SK-N-SH treated with all-trans-retinoic acid at 6 μM for 48 hours (cell line): Measurements from ENCODE around the gene ITIH5.
"Not testable (repeated sequence)": the region's sequence is repeated elsewhere in the genome, so short reads cannot be mapped to it uniquely, and the experiment has no call there.

Experiments used
- ATAC-seq: fragments of 200-7000 bp; cut with Tn5 transposase; 3 replicates; pipeline ENCODE4 v1.9.1; 2020; ENCODE audit warnings: mild to moderate bottlenecking, moderate library complexity
- BACH2 ChIP-seq: fragments of 250-450 bp; sonication (Bioruptor Pico); IDR thresholded peaks from 2 replicates; pipeline ENCODE4 v1.9.0; 2021; ENCODE audit warnings: mild to moderate bottlenecking, borderline replicate concordance
- CSDC2 ChIP-seq: fragments of 250-450 bp; sonication (Bioruptor Pico); IDR thresholded peaks from 2 replicates; pipeline ENCODE4 v1.5.0; 2020; ENCODE audit warnings: mild to moderate bottlenecking, moderate library complexity
- ESRRG ChIP-seq: fragments of 250-450 bp; sonication (Bioruptor Pico); IDR thresholded peaks from 2 replicates; pipeline ENCODE4 v1.6.1; 2021; ENCODE audit warnings: mild to moderate bottlenecking
- GLIS3 ChIP-seq: fragments of 250-450 bp; sonication (Bioruptor Pico); IDR thresholded peaks from 2 replicates; pipeline ENCODE4 v1.5.0; 2020; ENCODE audit warnings: mild to moderate bottlenecking, moderate library complexity
- ISL1 ChIP-seq: fragments of 250-450 bp; sonication (Bioruptor Pico); IDR thresholded peaks from 2 replicates; pipeline ENCODE4 v2.1.2; 2022; ENCODE audit warnings: mild to moderate bottlenecking, moderate library complexity
- OSR1 ChIP-seq: fragments of 250-450 bp; sonication (Bioruptor Pico); IDR thresholded peaks from 2 replicates; pipeline ENCODE4 v1.8.0; 2022; ENCODE audit warnings: moderate library complexity, mild to moderate bottlenecking, inconsistent platforms
- PATZ1 ChIP-seq: fragments of 250-450 bp; sonication (Bioruptor Pico); IDR thresholded peaks from 2 replicates; pipeline ENCODE4 v1.8.0; 2020; ENCODE audit warnings: mild to moderate bottlenecking, moderate library complexity, borderline replicate concordance
- POU6F1 ChIP-seq: fragments of 250-450 bp; sonication (Bioruptor Pico); IDR thresholded peaks from 2 replicates; pipeline ENCODE4 v1.8.0; 2021; ENCODE audit warnings: low read depth, mild to moderate bottlenecking, moderate library complexity, borderline replicate concordance
- PPARA ChIP-seq: fragments of 250-450 bp; sonication (Bioruptor Pico); IDR thresholded peaks from 2 replicates; pipeline ENCODE4 v1.5.0; 2020; ENCODE audit warnings: mild to moderate bottlenecking, borderline replicate concordance
- RARB ChIP-seq: fragments of 250-450 bp; sonication (Bioruptor Pico); IDR thresholded peaks from 2 replicates; pipeline ENCODE4 v1.8.0; 2021; ENCODE audit warnings: mild to moderate bottlenecking, moderate library complexity
- SNAI2 ChIP-seq: fragments of 250-450 bp; sonication (Bioruptor Pico); IDR thresholded peaks from 2 replicates; pipeline ENCODE4 v1.5.0; 2020; ENCODE audit warnings: mild to moderate bottlenecking, moderate library complexity
- TCF4 ChIP-seq: fragments of 250-450 bp; sonication (Bioruptor Pico); IDR thresholded peaks from 2 replicates; pipeline ENCODE4 v1.8.0; 2021; ENCODE audit warnings: mild to moderate bottlenecking, moderate library complexity, borderline replicate concordance
- TOX ChIP-seq: fragments of 250-450 bp; sonication (Bioruptor Pico); IDR thresholded peaks from 2 replicates; pipeline ENCODE4 v1.8.0; 2021; ENCODE audit warnings: mild to moderate bottlenecking, moderate library complexity, borderline replicate concordance
- TSHZ2 ChIP-seq: fragments of 250-450 bp; sonication (Bioruptor Pico); IDR thresholded peaks from 2 replicates; pipeline ENCODE4 v1.5.0; 2020; ENCODE audit warnings: mild to moderate bottlenecking, moderate library complexity
- ZC3H10 ChIP-seq: fragments of 250-450 bp; sonication (Bioruptor Pico); IDR thresholded peaks from 2 replicates; pipeline ENCODE4 v1.5.1; 2021; ENCODE audit warnings: mild to moderate bottlenecking, moderate library complexity
- ZFP3 ChIP-seq: fragments of 250-450 bp; sonication (Bioruptor Pico); IDR thresholded peaks from 2 replicates; pipeline ENCODE4 v1.5.0; 2020; ENCODE audit warnings: mild to moderate bottlenecking, moderate library complexity
- ZFP30 ChIP-seq: fragments of 450-650 bp; formaldehyde crosslinking; IDR thresholded peaks from 2 replicates; pipeline ENCODE4 v1.5.0; 2022; ENCODE audit warnings: mild to moderate bottlenecking, moderate library complexity
- ZNF565 ChIP-seq: fragments of 450-650 bp; formaldehyde crosslinking; conservative IDR thresholded peaks from 2 replicates; pipeline ENCODE4 v1.5.0; 2020; ENCODE audit warnings: low read depth, mild to moderate bottlenecking, moderate library complexity
- ZNF70 ChIP-seq: fragments of 450-650 bp; formaldehyde crosslinking; IDR thresholded peaks from 2 replicates; pipeline ENCODE4 v1.5.0; 2020; ENCODE audit warnings: mild to moderate bottlenecking, moderate library complexity
- ZNF8 ChIP-seq: fragments of 450-650 bp; formaldehyde crosslinking; IDR thresholded peaks from 2 replicates; pipeline ENCODE4 v1.5.0; 2020; ENCODE audit warnings: mild to moderate bottlenecking, moderate library complexity
- TF ChIP-seq, protein P1 (sequence below): fragments of 250-450 bp; sonication (Bioruptor Pico); IDR thresholded peaks from 2 replicates; pipeline ENCODE4 v1.5.1; 2020; ENCODE audit warnings: low read depth, mild to moderate bottlenecking, moderate library complexity

Gene ITIH5

DNA sequence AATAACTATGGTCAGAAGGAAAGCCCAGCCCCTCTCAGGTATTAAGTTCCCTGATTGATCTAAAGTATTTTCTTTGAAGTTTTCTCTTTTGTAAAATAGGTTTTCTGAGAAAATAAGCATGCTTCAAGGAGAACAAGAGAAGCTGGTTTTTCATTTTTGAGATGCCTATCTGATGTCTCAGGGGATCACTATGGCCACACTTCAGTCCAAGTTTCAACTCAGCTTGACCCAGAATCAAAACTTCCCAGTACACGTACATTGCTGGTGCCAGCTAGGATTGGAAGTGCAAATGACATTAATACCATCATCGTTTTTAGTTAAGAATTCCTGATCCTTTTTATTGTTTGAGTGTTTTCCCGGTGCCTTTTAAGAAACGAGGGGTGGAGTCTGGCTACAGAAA is 7.2 kb downstream of the ITIH5 start:
- ATAC-seq = no peak
- TF ChIP-seq POU6F1 (CRISPR knock-in tag) = no peak
- no peak for TF ChIP-seq TCF4 (CRISPR knock-in tag)
- TF ChIP-seq OSR1 (CRISPR knock-in tag) = no peak
- no peak for TF ChIP-seq BACH2 (CRISPR knock-in tag)
- no peak for TF ChIP-seq ZFP3 (CRISPR knock-in tag)
- no peak for TF ChIP-seq TSHZ2
- no peak for TF ChIP-seq ZNF565 (CRISPR knock-in tag)
- TF ChIP-seq PPARA (CRISPR knock-in tag) = no peak
- no peak for TF ChIP-seq ESRRG (CRISPR knock-in tag)
- TF ChIP-seq GLIS3 (CRISPR knock-in tag) = no peak
- TF ChIP-seq ZNF70 (CRISPR knock-in tag) = no peak
- TF ChIP-seq, protein P1, sequence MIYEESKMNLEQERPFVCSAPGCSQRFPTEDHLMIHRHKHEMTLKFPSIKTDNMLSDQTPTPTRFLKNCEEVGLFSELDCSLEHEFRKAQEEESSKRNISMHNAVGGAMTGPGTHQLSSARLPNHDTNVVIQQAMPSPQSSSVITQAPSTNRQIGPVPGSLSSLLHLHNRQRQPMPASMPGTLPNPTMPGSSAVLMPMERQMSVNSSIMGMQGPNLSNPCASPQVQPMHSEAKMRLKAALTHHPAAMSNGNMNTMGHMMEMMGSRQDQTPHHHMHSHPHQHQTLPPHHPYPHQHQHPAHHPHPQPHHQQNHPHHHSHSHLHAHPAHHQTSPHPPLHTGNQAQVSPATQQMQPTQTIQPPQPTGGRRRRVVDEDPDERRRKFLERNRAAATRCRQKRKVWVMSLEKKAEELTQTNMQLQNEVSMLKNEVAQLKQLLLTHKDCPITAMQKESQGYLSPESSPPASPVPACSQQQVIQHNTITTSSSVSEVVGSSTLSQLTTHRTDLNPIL (CRISPR knock-in tag) = no peak
- TF ChIP-seq ZC3H10 (CRISPR knock-in tag) = no peak
- no peak for TF ChIP-seq ZFP30 (CRISPR knock-in tag)
- no peak for TF ChIP-seq ISL1

GRCh38 chr10:7657552-7657951 is 9.2 kb downstream of the ITIH5 start:
- ATAC-seq = no peak
- TF ChIP-seq ZC3H10 (CRISPR knock-in tag) (no peak), SNAI2 (CRISPR knock-in tag) (no peak), PATZ1 (no peak)

DNA sequence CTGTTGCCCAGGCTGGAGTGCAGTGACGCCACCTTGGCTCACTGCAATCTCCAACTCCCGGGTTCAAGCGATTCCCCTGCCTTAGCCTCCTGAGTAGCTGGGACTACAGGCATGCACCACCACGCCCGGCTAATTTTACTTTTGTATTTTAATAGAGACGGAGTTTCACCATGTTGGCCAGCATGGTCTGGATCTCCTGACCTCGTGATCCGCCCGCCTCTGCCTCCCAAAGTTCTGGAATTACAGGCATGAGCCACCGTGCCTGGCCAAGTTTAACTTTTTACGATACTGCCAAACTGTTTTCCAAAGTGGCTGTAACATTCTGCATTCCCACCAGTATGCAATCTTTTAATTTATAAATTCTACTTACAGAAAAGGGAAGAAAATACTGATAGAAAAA is 9.7 kb downstream of the ITIH5 start:
- ATAC-seq = not testable (repeated sequence)

GRCh38 chr10:7651853-7652470 is 14.8 kb downstream of the ITIH5 start:
- ATAC-seq = no peak
- TF ChIP-seq CSDC2 (CRISPR knock-in tag) = no peak
- no peak for TF ChIP-seq TCF4 (CRISPR knock-in tag)
- no peak for TF ChIP-seq SNAI2 (CRISPR knock-in tag)
- no peak for TF ChIP-seq POU6F1 (CRISPR knock-in tag)
- no peak for TF ChIP-seq ZFP30 (CRISPR knock-in tag)
- no peak for TF ChIP-seq ISL1
- TF ChIP-seq BACH2 (CRISPR knock-in tag) = no peak
- TF ChIP-seq RARB (CRISPR knock-in tag) = no peak
- TF ChIP-seq ESRRG (CRISPR knock-in tag) = no peak
- TF ChIP-seq PPARA (CRISPR knock-in tag) = no peak
- no peak for TF ChIP-seq TSHZ2
- no peak for TF ChIP-seq ZC3H10 (CRISPR knock-in tag)
- no peak for TF ChIP-seq PATZ1
- no peak for TF ChIP-seq ZNF70 (CRISPR knock-in tag)
- no peak for TF ChIP-seq TOX (CRISPR knock-in tag)
- no peak for TF ChIP-seq ZNF8 (CRISPR knock-in tag)
